DOHH2 (cell line): ENCODE data around the gene GPHN.

ENCODE experiments used
- EZH2phosphoT487 ChIP-seq: fragments of 200-600 bp; sonication (generic); IDR thresholded peaks from 2 replicates; pipeline ENCODE4 v1.6.1; 2017; ENCODE audit warnings: borderline replicate concordance, mild to moderate bottlenecking, antibody characterized with exemption, low read length, moderate library complexity, mixed read lengths
- TF ChIP-seq, protein P1 (sequence below): fragments of 200-600 bp; sonication (generic); IDR thresholded peaks from one replicate; pipeline ENCODE4 v1.5.1; 2014; ENCODE audit warnings: antibody characterized with exemption, mild to moderate bottlenecking, low read depth, low read length; ENCODE audit not compliant: poor library complexity, severe bottlenecking

DNA sequence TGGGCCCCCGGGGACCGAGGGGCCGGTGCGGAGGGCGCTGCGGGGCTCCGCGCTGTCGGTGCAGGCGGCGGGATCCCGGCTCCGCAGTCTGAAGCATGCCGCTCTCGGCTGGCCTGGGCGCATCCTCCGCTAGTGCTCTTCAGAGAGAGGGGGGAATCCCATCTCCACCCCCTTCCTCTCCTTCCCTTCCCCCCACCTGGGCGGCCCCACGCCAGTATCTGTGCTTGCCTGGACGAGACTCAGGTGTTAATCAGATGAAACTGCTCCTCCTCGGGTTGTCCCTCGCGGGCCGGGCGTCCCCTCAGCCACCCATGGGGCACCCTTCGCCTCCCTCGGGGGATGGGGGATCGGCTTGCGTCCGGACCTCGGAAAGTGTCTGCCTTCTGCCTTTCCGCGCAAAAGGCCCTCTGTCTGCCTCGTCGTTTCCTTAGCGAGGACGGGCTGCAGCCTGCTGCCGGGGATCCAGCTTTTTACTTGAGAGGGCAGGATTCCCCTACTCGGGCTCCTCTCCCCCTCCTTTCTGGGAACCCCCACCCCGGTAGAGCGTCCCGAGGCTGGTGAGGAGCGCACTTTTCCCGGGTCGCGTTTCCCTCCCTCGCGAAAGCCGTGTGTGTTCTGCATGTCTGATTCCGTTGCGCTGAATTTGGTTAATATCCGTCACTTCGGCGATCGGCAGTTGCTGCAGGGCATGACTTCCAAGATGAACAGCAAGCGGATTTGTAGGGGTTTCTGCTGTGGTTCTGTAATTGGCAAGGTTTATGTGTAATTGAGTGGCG lies 1.1 kb downstream of the GPHN start:
- TF ChIP-seq, protein P1, sequence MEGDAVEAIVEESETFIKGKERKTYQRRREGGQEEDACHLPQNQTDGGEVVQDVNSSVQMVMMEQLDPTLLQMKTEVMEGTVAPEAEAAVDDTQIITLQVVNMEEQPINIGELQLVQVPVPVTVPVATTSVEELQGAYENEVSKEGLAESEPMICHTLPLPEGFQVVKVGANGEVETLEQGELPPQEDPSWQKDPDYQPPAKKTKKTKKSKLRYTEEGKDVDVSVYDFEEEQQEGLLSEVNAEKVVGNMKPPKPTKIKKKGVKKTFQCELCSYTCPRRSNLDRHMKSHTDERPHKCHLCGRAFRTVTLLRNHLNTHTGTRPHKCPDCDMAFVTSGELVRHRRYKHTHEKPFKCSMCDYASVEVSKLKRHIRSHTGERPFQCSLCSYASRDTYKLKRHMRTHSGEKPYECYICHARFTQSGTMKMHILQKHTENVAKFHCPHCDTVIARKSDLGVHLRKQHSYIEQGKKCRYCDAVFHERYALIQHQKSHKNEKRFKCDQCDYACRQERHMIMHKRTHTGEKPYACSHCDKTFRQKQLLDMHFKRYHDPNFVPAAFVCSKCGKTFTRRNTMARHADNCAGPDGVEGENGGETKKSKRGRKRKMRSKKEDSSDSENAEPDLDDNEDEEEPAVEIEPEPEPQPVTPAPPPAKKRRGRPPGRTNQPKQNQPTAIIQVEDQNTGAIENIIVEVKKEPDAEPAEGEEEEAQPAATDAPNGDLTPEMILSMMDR = no peak
- TF ChIP-seq EZH2phosphoT487 = no peak
